DLD1 (cell line): Measurements from ENCODE around the gene GRM7.

Experiments
- in situ Hi-C: cut with HindIII; loops from 2 replicates; pipeline ENCODE4 v1.10.0; 2017; ENCODE audit warnings: low sequenced_read_pairs

The GRM7 gene

DNA sequence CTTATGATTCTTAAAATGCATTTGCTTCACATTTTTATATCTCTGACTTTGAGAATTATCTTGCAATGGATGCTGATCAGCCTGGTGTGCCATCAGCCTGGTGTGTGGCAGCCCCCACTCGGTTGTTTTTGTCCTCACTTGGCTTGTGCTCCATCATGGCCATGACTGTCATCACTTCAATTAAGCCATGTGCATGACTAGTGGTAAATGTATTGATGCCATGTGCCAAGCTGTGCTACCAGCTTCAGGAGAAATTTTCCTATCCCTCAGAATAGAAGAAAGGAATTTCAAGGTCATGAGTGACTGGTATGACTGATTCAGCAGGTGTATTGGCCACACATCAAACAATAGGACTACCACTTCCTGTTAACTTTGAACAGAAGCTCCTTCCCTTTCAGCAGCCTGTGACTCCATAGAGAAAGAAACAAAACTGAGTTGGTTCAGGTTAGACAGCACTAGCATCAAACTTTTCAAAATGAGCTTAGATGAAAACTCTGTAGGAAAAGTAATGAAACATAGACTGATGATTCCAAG lies 251.7 kb downstream of the GRM7 start:
- in situ Hi-C loops = no loop called here

- in situ Hi-C loops = no loop called here
These were observed 283.9 kb downstream of the GRM7 start for GRCh38 chr3:7144697-7145308.

DNA sequence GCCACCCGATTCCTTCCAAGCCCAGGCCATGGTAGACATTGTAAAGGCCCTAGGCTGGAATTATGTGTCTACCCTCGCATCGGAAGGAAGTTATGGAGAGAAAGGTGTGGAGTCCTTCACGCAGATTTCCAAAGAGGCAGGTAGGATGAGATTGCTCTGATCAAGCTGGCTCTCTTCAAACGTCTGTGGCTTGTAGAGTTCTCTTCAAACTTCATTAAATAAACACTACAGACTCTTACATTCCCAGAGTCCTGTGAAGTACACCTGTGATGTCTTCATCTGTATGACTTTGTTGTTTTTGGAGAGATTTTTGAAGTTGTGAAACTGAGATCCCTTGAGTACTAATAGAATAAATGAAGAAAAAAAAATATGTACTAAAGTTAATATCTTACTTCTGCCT lies 285.6 kb downstream of the GRM7 start:
- in situ Hi-C loops = no loop called here

DNA sequence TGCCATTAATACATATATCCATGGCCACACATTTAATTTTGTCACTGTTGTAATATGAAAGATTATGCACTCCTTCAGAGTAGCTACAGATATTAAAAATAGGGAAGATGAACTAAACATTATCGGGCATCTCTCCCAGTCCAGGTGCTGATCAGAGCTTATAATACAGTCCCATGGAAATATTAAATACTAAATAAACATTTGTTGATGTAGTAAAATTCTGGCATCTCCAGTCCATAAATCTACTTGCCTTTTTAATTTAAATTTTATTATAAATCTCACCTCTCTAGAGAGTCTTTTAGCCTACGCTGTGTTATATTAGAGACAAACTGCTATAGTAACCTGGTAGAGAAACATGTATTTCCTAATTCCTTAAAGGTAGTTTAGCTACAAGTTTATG lies 297.6 kb downstream of the GRM7 start:
- in situ Hi-C loops = no loop called here

DNA sequence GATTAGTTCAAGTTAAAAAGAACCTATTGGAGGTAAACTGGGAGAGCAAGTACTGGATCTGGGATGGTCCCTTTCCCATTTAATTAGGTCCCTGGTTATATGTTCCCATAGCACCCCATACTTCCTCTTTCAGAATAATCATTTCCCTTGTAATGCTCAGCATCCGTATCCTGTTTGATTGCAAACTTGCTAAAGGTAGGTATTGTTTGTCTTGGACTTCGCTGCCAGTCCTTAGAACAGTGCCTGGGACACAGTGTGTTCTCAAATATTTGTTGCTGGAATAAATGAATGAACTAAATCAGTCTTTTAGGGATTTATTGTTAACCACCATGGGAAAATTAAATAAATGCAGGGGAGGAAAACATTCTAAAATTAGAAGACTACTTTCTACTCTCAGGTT lies 299.8 kb downstream of the GRM7 start:
- in situ Hi-C loops = no loop called here

DNA sequence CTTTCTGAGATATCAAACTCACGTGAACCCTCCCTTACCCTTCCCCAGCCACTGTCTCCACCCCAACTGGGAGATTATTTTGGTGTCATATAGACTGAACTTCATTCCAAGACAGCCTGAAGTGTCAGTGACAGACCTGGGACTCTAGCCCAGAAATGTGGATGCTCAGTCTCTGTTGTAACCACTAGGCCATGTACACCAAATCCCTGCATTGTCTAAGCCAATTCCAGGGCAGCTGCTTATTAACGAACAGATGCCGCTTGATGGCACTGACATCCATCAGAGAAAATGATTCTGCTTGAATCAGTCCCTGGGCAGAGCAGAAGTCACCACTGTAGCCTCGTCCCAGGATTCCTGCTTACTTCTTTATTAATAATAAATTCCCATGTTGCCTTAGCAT lies 305.5 kb downstream of the GRM7 start:
- in situ Hi-C loops = no loop called here

- in situ Hi-C loops = no loop called here
These were observed 310.6 kb downstream of the GRM7 start for GRCh38 chr3:7171493-7171892.

DNA sequence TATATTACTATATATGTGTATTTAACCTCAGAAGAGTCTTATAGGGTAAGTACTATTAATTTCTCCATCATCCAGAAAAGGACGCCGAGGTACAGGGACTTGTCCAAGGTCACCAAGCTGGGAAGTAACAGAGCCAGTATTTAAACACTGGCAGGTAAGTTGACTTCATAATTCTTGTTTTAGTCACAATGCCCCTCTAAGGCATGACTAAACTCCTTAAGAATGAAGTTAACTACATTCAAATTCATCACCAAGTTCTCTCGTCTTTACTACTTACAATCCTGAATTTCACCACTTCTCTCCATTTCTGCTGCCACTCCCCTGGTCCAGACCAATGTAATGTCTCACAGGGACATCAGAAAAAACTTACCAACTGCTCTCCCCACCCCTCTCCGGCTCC lies 312.1 kb downstream of the GRM7 start:
- in situ Hi-C loops = no loop called here

- in situ Hi-C loops = no loop called here
These were observed 327.6 kb downstream of the GRM7 start for GRCh38 chr3:7188551-7188950.

DNA sequence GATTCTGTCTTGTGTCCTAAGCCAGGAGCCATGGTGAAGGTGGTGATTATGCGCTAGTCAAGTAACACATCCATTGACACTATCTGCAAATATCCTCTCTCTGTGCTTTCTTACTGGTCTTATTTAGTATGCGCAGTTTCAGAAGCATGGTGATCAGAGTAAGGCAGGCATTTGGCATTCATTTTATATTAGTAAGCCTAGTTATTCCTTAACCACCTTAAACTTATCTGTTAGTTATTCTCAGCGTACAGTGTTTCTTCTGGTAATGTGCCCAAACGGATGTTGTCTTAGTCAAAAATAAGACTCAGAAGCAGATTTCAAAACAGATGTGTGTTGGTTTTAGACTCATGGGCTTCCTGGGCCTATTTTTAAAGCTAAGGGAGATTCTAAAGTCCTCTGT lies 329.2 kb downstream of the GRM7 start:
- in situ Hi-C loops = no loop called here

GRCh38 chr3:7193269-7193668 lies 332.4 kb downstream of the GRM7 start:
- in situ Hi-C loops = no loop called here

DNA sequence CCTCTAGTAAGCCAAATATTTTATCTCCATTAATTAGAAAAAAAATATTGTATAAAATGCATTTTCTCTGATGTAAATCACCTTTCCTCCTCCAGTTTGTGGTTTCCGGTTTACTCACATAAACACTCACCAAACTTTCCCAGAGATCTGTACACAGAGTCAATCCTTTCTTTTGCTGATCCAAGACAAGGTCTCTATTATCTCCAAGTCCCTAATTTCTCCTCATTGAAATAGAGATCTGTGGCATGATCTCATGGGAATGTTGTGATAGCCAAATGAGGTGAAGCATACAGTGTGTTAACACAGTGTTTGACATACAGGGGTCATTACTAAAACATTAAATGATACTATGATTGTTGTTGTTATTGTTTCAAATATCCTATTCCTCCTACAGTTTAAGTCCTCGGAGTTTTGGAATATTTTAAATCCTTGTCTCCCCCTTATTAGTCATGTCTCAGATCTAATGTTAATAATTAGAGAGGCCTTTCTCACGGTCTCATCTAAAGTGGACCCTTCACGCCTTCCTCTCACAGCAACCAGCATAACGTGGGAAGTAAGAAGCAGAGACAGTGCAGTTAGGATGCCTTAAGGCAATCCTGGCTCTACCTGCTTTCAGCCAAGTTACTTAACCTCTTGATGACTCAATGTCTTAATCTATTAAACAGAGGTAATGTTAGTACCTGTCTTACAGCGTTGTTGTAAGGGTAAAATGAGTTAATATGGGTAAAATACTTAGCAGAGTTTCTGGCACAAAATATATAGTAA lies 333.3 kb downstream of the GRM7 start:
- in situ Hi-C loops = no loop called here

- in situ Hi-C loops = no loop called here
These were observed 335.0 kb downstream of the GRM7 start for GRCh38 chr3:7195934-7196333.

- in situ Hi-C loops = no loop called here
These were observed 340.9 kb downstream of the GRM7 start for GRCh38 chr3:7201784-7202183.

GRCh38 chr3:7203969-7204847 lies 343.3 kb downstream of the GRM7 start:
- in situ Hi-C loops = no loop called here

GRCh38 chr3:7204848-7205156 lies 343.9 kb downstream of the GRM7 start:
- in situ Hi-C loops = no loop called here

GRCh38 chr3:7205535-7205934 lies 344.6 kb downstream of the GRM7 start:
- in situ Hi-C loops = no loop called here

DNA sequence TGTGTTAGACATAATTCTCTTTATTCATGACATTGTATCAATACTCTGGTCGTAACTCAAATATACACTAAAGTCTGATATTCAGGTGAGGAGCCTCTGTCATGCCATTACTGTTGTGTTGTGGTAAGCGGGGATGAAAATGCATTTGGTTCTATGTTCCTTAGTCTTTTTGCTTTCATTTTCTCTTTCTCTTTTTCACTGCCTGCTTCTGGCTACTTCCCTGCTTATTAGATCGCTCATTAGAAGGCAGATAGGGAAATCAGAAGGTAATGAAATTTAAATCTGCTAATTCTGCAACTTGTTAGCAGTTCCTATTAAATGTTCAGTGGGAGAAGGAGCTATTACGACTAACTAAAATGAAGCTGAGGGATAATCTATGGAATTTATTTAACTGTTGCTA lies 345.0 kb downstream of the GRM7 start:
- in situ Hi-C loops = no loop called here

DNA sequence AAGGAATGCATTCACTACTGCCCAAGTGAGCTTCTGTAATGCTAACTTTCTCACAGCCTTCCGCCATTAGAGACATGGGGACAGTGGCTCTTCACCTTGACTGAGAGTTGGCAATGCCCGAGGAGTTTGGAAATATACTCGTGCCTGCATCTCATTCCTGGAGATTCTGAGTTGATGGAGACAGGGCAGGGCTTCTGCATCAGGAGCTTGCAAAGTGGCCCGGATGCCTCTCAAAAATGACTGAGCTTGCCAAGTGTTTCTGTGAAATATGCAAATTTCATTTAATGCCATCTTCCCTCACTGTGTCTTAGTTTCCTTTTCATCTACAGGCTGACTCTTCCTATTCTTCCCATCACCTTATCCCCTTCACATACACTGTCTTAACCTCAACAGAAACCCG lies 346.2 kb downstream of the GRM7 start:
- in situ Hi-C loops = no loop called here

DNA sequence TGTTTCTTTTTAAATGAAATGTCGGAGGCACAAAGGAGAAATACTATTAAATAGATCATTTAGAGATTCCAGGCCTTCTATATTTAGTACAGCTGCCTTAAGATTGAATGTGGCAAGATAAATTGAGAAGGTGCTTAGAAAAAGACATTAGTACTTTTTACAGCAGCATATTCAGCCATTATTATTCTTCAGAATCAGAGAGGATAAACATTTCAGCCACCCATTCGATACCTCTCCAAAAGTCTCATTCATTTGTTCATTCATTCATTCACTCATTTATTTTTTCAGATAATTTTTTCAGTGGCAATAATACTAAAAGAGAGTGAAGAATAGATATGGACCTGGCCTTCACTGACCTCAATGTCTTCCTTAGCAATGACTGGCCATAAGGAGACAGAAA lies 347.0 kb downstream of the GRM7 start:
- in situ Hi-C loops = no loop called here

DNA sequence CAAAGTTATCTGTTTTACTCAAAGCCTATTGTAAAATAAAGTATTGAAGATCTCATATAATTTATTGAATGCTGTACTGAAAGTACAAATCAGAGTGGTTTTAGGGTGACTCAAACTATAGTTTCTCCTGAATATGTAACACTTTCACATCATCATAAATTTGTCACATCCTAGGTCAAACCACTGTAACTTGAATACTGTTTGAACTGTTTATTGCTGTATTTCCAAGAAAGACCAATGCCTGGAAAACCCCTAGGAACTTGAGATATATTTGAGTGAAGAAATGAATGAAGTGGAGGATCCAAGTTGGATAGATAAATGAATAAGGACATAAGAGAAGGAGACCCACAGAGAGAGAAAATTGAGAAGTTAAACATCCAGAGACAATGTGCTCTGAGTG lies 348.2 kb downstream of the GRM7 start:
- in situ Hi-C loops = no loop called here

DNA sequence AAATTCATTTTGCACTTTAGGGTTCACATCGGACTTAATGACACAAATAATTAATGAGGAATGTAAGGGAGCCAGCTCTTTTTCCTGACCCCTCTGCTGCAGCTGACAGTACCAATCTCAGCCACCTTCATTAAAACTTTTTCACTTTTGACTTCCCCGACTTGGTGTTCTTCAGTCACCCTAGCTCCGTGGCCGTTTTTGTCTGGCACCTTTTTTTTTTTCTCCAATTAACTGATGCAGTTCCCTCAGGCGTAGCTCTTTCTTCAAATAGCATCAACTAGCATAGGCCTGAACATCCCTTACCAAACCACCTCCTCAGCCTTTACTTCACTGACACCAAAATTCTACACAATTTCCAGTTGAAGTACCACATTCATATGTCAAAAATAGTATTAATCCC lies 350.8 kb downstream of the GRM7 start:
- in situ Hi-C loops = no loop called here
